Small intestine (tissue), 7 donors: ENCODE data around the gene RNASEH2A. TPM values are rescaled to one million over a fixed set of nuclear protein-coding genes. Genes with fewer than 3 reads are reported as not detected.

Source experiments
- DNase-seq, 2 donors: peaks; one replicate each; pipeline versions ENCODE4 v3.0.0 to v3.0.0-alpha.2; 2013
- FAIRE-seq: peaks from 2 replicates; lab custom pipeline; 2012; peaks lifted over from hg19 to GRCh38; lab: Jason Lieb, UNC
- H3K27ac ChIP-seq, 3 donors: one replicate each; pipeline ENCODE4 v1.5.1; 2013; ENCODE audit warnings: low read length in 2 of 3, mild to moderate bottlenecking in 2 of 3, control low read depth in 1 of 3, inconsistent platforms in 1 of 3, low read depth in 1 of 3, moderate library complexity in 1 of 3
- H3K27me3 ChIP-seq, 3 donors: one replicate each; pipeline ENCODE4 v1.6.1; 2013; ENCODE audit warnings: low read length in 3 of 3, inconsistent platforms in 1 of 3; ENCODE audit not compliant: control insufficient read depth in 3 of 3, insufficient read depth in 3 of 3
- H3K36me3 ChIP-seq, 3 donors: one replicate each; pipeline ENCODE4 v1.6.1; 2013; ENCODE audit warnings: low read length in 3 of 3, inconsistent platforms in 1 of 3, low read depth in 1 of 3, mild to moderate bottlenecking in 1 of 3, moderate library complexity in 1 of 3; ENCODE audit not compliant: control insufficient read depth in 3 of 3, insufficient read depth in 2 of 3
- H3K4me1 ChIP-seq, 3 donors: one replicate each; pipeline ENCODE4 v1.6.1; 2013; ENCODE audit warnings: low read length in 2 of 3, inconsistent platforms in 1 of 3, low read depth in 1 of 3, mild to moderate bottlenecking in 1 of 3, moderate library complexity in 1 of 3; ENCODE audit not compliant: control insufficient read depth in 3 of 3, insufficient read depth in 2 of 3
- H3K4me3 ChIP-seq, 3 donors: one replicate each; pipeline ENCODE4 v1.5.1; 2013; ENCODE audit warnings: low read length in 3 of 3, control low read depth in 1 of 3, inconsistent platforms in 1 of 3, low read depth in 1 of 3, mild to moderate bottlenecking in 1 of 3, moderate library complexity in 1 of 3
- H3K9me3 ChIP-seq, 2 donors: one replicate each; pipeline ENCODE4 v1.6.1; 2013; ENCODE audit warnings: low read depth in 1 of 2, low read length in 1 of 2; ENCODE audit not compliant: control insufficient read depth in 2 of 2, insufficient read depth in 1 of 2
- WGBS, 3 donors: extraction: QIAGEN DNeasy Blood & Tissue Kit; methylation state at CpG; one replicate each; pipeline ENCODE4 v1.1.7; 2013; 5-methylcytosine and 5-hydroxymethylcytosine counted together
- polyA plus RNA-seq, 4 donors: library from polyadenylated mRNA; stranded (reverse) in 3 of 4; unstranded in 1 of 4; fragments of 200-250 nt in 3 of 4; fragments of 120-200 nt in 1 of 4; gene quantifications; one replicate each; pipeline versions ENCODE4 v1.2.1 to v1.2.3, GENCODE V29; 2013
- donor health status: healthy with polysubstance abuse.
- donor health status: control.
- donor health status: control.
- donor health status: Bipolar disorder and iron deficiency.
- donor health status: healthy.

The RNASEH2A gene
- polyA plus RNA-seq, 4 donors: 3.1 to 22.3 (median 12.8) TPM

DNA sequence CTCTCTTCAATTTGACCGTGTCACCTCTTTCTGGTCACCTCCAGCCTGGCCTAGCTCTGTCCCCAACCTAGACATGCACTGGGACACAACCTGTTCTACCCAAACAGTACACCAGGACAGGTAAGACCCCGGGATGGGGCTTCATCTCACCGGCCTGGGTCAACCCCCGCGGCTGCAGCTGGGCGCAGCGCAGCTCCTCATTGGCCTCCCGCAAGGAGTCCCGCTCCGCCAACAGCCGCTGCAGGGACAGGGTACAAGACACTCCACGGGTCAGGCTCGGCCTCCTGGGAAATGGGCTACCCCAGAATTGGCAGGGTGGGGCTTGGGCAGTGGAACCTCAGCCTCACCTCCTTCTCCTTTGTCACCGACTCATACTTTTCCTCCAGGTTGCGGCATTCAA lies 38.7 kb upstream of the RNASEH2A start:
- no peak for DNase-seq
- 94 to 99% (median 95%) methylated on average over 15 of the region's 15 CpGs for WGBS, 3 donors

DNA sequence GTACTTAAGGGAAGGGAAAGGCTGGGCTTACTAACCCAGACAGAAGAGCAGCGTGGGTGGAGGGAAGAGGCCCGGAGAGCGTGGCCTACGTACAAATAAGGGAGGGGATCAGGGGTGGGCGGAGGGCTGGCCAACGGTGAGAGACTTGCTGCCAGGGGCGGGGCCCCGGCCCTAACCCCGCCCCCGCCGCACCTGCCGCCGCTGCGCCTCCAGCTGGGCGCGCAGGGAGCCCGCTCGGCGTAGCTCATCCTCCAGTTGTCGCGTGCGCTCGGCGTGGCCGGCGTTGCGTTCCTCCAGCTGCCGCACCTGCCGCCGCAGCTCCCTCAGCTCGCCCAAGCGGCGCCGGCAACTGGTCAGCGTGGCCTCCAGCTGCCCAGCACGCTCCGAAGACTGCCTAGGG lies 36.7 kb upstream of the RNASEH2A start:
- H3K27ac ChIP-seq: no peak overlapping the region
- no peaks in the 10 kb centered on the region for H3K9me3 ChIP-seq
- 53 to 55% (median 54%) methylated on average over 34 to 37 of the region's 37 CpGs for WGBS, 3 donors
- H3K27me3 ChIP-seq: no peaks in the 10 kb centered on the region
- H3K36me3 ChIP-seq: peaks cover 0 to 88% (median 17%) of the 10 kb centered on the region in 3 donors
- DNase-seq (peak; percentile 55 to 66), FAIRE-seq (no peak)
- peaks cover 0 to 29% (median 0%) of the 10 kb centered on the region in 3 donors for H3K4me1 ChIP-seq
- no peak overlapping the region for H3K4me3 ChIP-seq

More for the DNA sequence above, 38.7 kb upstream of the RNASEH2A start:
- H3K4me1 ChIP-seq: peaks cover 0 to 13% (median 0%) of the 10 kb centered on the region in 3 donors
- peaks cover 0 to 6% of the 10 kb centered on the region in 2 donors for H3K9me3 ChIP-seq
- H3K27ac ChIP-seq: no peak overlapping the region
- H3K4me3 ChIP-seq: no peak overlapping the region
- H3K27me3 ChIP-seq: no peaks in the 10 kb centered on the region
- H3K36me3 ChIP-seq: peaks cover 3 to 89% (median 29%) of the 10 kb centered on the region in 3 donors
- FAIRE-seq: no peak

DNA sequence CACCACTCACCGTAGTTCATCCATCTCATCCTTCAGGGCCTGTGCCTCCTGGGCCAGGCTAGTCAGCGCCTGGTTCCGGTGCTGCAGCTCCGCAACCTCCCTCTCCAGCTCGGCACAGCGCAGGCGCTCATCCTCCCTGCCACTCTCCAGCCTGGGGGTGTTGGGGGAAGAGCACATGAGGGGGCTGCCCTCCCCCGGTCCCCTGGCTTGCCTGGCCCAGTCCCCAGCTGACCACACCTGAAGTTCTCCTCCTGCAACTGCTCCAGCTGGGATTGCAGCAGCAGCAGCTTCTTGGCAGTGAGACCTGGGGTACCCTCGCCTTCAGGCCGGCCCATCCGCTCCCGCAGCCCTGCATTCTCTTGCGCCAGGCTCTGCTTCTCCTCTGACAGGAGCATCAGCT lies 35.5 kb upstream of the RNASEH2A start:
- 95 to 98% (median 98%) methylated on average over 11 to 13 of the region's 13 CpGs for WGBS, 3 donors
- no peaks in the 10 kb centered on the region for H3K27me3 ChIP-seq
- no peak overlapping the region for H3K4me3 ChIP-seq
- H3K9me3 ChIP-seq: no peaks in the 10 kb centered on the region
- no peak overlapping the region for H3K27ac ChIP-seq
- FAIRE-seq (no peak), DNase-seq (no peak)
- peaks cover 0 to 27% (median 0%) of the 10 kb centered on the region in 3 donors for H3K4me1 ChIP-seq
- H3K36me3 ChIP-seq: peaks cover 0 to 77% (median 15%) of the 10 kb centered on the region in 3 donors

DNA sequence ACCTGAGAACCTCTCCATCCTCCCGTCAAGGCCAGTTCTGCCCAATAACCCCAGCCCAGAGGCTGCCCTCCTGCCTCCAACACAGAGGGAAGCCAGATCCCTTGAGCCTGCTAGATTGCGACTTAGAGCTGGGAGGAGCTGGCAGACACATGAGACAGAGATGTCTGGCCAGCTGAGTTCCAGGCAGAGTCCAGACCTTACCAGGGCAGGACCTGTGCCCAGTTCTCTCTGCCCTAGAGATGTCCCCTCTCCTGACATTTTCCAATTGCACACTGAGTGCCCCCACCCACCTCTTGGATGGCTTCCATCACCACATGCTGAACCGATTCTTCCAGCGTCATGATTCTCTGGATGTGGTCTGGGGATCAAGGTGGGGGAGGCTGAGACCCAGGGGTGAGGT lies 34.1 kb upstream of the RNASEH2A start:
- Histone ChIP-seq H3K4me1 (peaks cover 0 to 30% (median 0%) of the 10 kb centered on the region in 3 donors), H3K4me3 (no peak overlapping the region), H3K27ac (no peak overlapping the region), H3K36me3 (peaks cover 0 to 68% (median 11%) of the 10 kb centered on the region in 3 donors), H3K27me3 (no peaks in the 10 kb centered on the region), H3K9me3 (no peaks in the 10 kb centered on the region)
- FAIRE-seq (no peak), DNase-seq (no peak)
- 78 to 89% (median 86%) methylated on average over 4 of the region's 4 CpGs for WGBS, 3 donors

DNA sequence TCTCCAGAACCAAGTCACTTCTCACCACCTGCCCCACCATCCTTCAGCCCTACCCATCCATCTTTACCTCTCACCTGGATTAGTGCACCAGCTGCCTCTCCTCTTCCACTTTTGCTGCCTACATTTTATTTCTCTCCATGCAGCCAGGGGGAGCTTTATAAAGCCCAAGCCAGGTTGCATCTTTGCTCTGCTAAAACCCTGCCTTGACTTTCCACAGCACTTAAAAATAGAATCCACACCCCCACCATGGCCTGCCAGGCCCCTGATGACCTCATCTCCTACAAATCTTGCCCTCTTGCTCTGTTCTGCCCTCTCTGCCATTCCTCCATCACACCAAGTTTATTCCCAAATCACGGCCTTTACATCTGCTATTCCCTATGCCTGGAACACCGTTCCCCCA lies 32.8 kb upstream of the RNASEH2A start:
- Histone ChIP-seq H3K27me3 (no peaks in the 10 kb centered on the region), H3K9me3 (no peaks in the 10 kb centered on the region), H3K4me1 (peaks cover 0 to 34% (median 0%) of the 10 kb centered on the region in 3 donors), H3K36me3 (peaks cover 0 to 57% (median 11%) of the 10 kb centered on the region in 3 donors), H3K4me3 (no peak overlapping the region), H3K27ac (no peak overlapping the region)
- WGBS, 3 donors: 87 to 91% (median 89%) methylated on average over 2 of the region's 2 CpGs
- no peak for FAIRE-seq
- DNase-seq: no peak

DNA sequence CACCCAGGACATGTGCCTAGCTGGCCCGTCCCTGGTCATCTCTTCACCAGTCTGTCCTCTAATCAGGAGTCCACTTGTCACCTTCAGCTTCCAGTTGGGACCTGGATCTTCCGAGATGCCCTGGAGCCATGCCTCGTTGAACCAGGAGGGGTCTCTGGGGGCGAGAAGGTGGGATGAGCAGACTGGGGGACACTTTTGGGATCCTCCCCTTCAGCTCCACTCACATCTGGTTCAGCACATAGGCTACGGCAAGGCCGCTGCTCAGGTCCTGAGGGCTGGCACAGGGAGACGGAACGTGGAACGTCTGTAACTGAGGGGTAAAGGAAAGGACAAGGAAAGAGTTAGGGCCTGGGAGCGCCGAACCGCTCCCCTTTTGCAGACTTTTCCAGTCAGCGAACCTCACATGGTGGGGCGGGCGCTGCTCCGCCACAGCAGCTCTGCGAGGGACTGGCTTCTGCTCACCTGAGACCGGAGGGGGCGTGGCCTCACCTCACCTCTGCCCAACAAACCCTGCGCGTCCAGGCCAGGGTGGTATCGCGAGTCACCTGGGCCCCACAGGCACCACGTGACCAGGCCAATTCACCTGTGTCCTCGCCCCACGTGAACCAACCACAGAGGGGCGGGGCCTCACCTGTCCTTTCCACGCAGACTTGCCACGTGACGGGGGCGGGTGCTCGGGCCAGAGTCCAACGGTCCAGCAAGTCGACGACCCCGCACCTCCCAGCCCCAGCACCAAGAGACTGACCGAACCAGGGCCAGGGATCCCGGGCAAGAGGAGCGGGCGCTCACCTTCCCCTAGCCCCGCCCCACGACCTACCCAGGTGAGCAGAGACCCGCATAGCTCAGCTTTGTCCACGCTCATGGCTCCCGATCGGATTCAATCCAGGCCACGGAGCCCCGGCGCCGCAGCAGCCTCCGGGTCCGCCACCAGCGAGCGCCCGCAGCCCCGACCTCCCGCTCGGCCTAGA lies 31.5 kb upstream of the RNASEH2A start, which contains the start of gene HOOK2:
Gene HOOK2 (minus strand): TSS at position 965 of the 968 bp plus-strand sequence. CDS start 103 bp downstream, at position 862.
- Histone ChIP-seq H3K4me3 (peak within 1 kb of the TSS; percentile 65 to 73 (median 73)), H3K27me3 (no peaks in the 10 kb centered on the region), H3K36me3 (peaks cover 0 to 48% (median 11%) of the 10 kb centered on the region in 3 donors), H3K4me1 (peaks cover 0 to 44% (median 0%) of the 10 kb centered on the region in 3 donors), H3K27ac (peak within 1 kb of the TSS; percentile 96 to 98 (median 96)), H3K9me3 (no peaks in the 10 kb centered on the region)
- no peak for FAIRE-seq
- DNase-seq: peak; percentile 99
- WGBS, 3 donors: 6 to 20% (median 16%) methylated on average over 46 to 58 of the region's 58 CpGs

DNA sequence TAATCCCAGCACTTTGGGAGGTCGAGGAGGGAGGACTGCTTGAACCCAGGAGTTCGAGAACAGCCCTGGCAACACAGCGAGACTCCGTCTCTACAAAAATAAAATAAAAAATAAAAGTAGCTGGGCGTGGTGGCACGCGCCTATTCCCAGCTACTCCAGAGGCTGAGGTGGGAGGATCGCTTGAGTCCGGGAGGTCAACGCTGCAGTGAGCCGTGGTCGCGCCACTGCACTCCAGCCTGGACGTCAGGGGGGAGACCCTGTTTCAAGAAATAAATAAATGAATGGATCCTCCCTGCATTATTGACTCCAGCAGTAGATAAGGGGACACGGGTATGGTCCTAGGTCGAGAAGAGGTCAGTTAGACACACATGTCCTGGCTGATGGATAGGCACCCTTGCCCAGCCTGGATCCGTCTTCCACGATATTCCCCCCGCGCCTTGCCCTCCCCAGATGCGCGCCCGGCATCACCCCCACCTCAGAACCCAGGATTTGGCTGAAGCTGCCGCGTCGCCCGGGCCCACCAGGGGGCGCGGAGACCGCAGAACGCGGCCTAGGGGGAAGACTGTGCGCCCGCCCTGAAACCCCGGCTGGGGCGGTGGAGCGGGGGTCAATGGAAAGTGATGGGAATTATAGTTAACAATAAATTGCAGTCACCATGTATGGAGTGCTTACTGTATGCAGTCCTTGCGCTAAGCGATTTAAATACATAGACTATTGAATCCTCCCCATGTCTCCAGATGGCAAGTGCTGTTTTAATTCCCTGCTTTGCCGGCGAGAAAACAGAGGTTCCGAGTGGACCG lies 29.0 kb upstream of the RNASEH2A start:
- H3K27me3 ChIP-seq: no peaks in the 10 kb centered on the region
- peak overlapping the region; percentile 61 to 91 (median 89) for H3K27ac ChIP-seq
- WGBS, 3 donors: 4 to 7% (median 6%) methylated on average over 41 to 43 of the region's 43 CpGs
- DNase-seq (peak; percentile 75 to 93), FAIRE-seq (no peak)
- no peaks in the 10 kb centered on the region for H3K9me3 ChIP-seq
- peaks cover 0 to 23% (median 0%) of the 10 kb centered on the region in 3 donors for H3K36me3 ChIP-seq
- H3K4me1 ChIP-seq: peaks cover 0 to 43% (median 0%) of the 10 kb centered on the region in 3 donors
- H3K4me3 ChIP-seq: peak overlapping the region; percentile 44 to 63 (median 61)
